Small intestine (tissue), 7 donors: ENCODE measurements around the gene CDK7. TPM values are rescaled to one million over a fixed set of nuclear protein-coding genes. Genes with fewer than 3 reads are reported as not detected.
"Not testable (repeated sequence)": the region's sequence is repeated elsewhere in the genome, so short reads cannot be mapped to it uniquely, and the experiment has no call there.

Experiments
- DNase-seq, 2 donors: peaks; one replicate each; pipeline versions ENCODE4 v3.0.0 to v3.0.0-alpha.2; 2013
- FAIRE-seq: peaks from 2 replicates; lab custom pipeline; 2012; peaks lifted over from hg19 to GRCh38; lab: Jason Lieb, UNC
- H3K27ac ChIP-seq, 3 donors: one replicate each; pipeline ENCODE4 v1.5.1; 2013; ENCODE audit warnings: low read length in 2 of 3, mild to moderate bottlenecking in 2 of 3, control low read depth in 1 of 3, inconsistent platforms in 1 of 3, low read depth in 1 of 3, moderate library complexity in 1 of 3
- H3K27me3 ChIP-seq, 3 donors: one replicate each; pipeline ENCODE4 v1.6.1; 2013; ENCODE audit warnings: low read length in 3 of 3, inconsistent platforms in 1 of 3; ENCODE audit not compliant: control insufficient read depth in 3 of 3, insufficient read depth in 3 of 3
- H3K36me3 ChIP-seq, 3 donors: one replicate each; pipeline ENCODE4 v1.6.1; 2013; ENCODE audit warnings: low read length in 3 of 3, inconsistent platforms in 1 of 3, low read depth in 1 of 3, mild to moderate bottlenecking in 1 of 3, moderate library complexity in 1 of 3; ENCODE audit not compliant: control insufficient read depth in 3 of 3, insufficient read depth in 2 of 3
- H3K4me1 ChIP-seq, 3 donors: one replicate each; pipeline ENCODE4 v1.6.1; 2013; ENCODE audit warnings: low read length in 2 of 3, inconsistent platforms in 1 of 3, low read depth in 1 of 3, mild to moderate bottlenecking in 1 of 3, moderate library complexity in 1 of 3; ENCODE audit not compliant: control insufficient read depth in 3 of 3, insufficient read depth in 2 of 3
- H3K4me3 ChIP-seq, 3 donors: one replicate each; pipeline ENCODE4 v1.5.1; 2013; ENCODE audit warnings: low read length in 3 of 3, control low read depth in 1 of 3, inconsistent platforms in 1 of 3, low read depth in 1 of 3, mild to moderate bottlenecking in 1 of 3, moderate library complexity in 1 of 3
- H3K9me3 ChIP-seq, 2 donors: one replicate each; pipeline ENCODE4 v1.6.1; 2013; ENCODE audit warnings: low read depth in 1 of 2, low read length in 1 of 2; ENCODE audit not compliant: control insufficient read depth in 2 of 2, insufficient read depth in 1 of 2
- WGBS, 3 donors: extraction: QIAGEN DNeasy Blood & Tissue Kit; methylation state at CpG; one replicate each; pipeline ENCODE4 v1.1.7; 2013; 5-methylcytosine and 5-hydroxymethylcytosine counted together
- polyA plus RNA-seq, 4 donors: library from polyadenylated mRNA; stranded (reverse) in 3 of 4; unstranded in 1 of 4; fragments of 200-250 nt in 3 of 4; fragments of 120-200 nt in 1 of 4; gene quantifications; one replicate each; pipeline versions ENCODE4 v1.2.1 to v1.2.3, GENCODE V29; 2013
- donor health status: healthy with polysubstance abuse.
- donor health status: control.
- donor health status: control.
- donor health status: Bipolar disorder and iron deficiency.
- donor health status: healthy.

The CDK7 gene
- polyA plus RNA-seq, 4 donors = 19.7 to 38.8 (median 22.1) TPM

GRCh38 chr5:69224520-69224919, 10.2 kb upstream of the CDK7 start:
- no peak for FAIRE-seq

GRCh38 chr5:69225860-69226259, 8.8 kb upstream of the CDK7 start:
- peaks cover 0 to 27% (median 7%) of the 10 kb centered on the region in 3 donors for H3K36me3 ChIP-seq
- H3K9me3 ChIP-seq = no peaks in the 10 kb centered on the region
- H3K27me3 ChIP-seq = no peaks in the 10 kb centered on the region
- DNase-seq (peak; percentile 30 to 71), FAIRE-seq (no peak)
- H3K4me1 ChIP-seq = peaks cover 0 to 10% (median 0%) of the 10 kb centered on the region in 3 donors
- H3K4me3 ChIP-seq = no peak overlapping the region
- peak overlapping the region in 1 of 3 donors; percentile 53 for H3K27ac ChIP-seq
- WGBS, 3 donors = 53 to 79% (median 64%) methylated on average over 4 of the region's 4 CpGs

More at GRCh38 chr5:69224520-69224919, 10.2 kb upstream of the CDK7 start:
- peaks cover 0 to 26% (median 5%) of the 10 kb centered on the region in 3 donors for H3K36me3 ChIP-seq
- H3K27me3 ChIP-seq = no peaks in the 10 kb centered on the region
- no peak overlapping the region for H3K4me3 ChIP-seq
- H3K9me3 ChIP-seq = peaks cover 0 to 3% of the 10 kb centered on the region in 2 donors
- H3K27ac ChIP-seq = no peak overlapping the region
- no peak for DNase-seq
- H3K4me1 ChIP-seq = peaks cover 0 to 10% (median 0%) of the 10 kb centered on the region in 3 donors
- WGBS, 3 donors = 94 to 97% (median 96%) methylated on average over 8 of the region's 8 CpGs

- WGBS, 3 donors = 65 to 79% (median 66%) methylated on average over 2 of the region's 2 CpGs
- peaks cover 0 to 19% (median 7%) of the 10 kb centered on the region in 3 donors for H3K36me3 ChIP-seq
- peaks cover 0 to 9% (median 0%) of the 10 kb centered on the region in 3 donors for H3K4me1 ChIP-seq
- FAIRE-seq (no peak), DNase-seq (no peak)
- H3K27me3 ChIP-seq = no peaks in the 10 kb centered on the region
- no peak overlapping the region for H3K27ac ChIP-seq
- no peaks in the 10 kb centered on the region for H3K9me3 ChIP-seq
- H3K4me3 ChIP-seq = no peak overlapping the region
Measured at GRCh38 chr5:69230181-69230580, 4.5 kb upstream of the CDK7 start.

GRCh38 chr5:69231281-69231680, 3.4 kb upstream of the CDK7 start:
- WGBS, 3 donors = 95 to 96% (median 95%) methylated on average over 6 of the region's 6 CpGs
- Histone ChIP-seq H3K27ac (no peak overlapping the region), H3K36me3 (peaks cover 0 to 16% (median 7%) of the 10 kb centered on the region in 3 donors), H3K4me1 (peaks cover 0 to 6% (median 5%) of the 10 kb centered on the region in 3 donors), H3K9me3 (no peaks in the 10 kb centered on the region), H3K27me3 (no peaks in the 10 kb centered on the region), H3K4me3 (no peak overlapping the region)
- DNase-seq (no peak), FAIRE-seq (no peak)

- FAIRE-seq (no peak), DNase-seq (no peak)
- Histone ChIP-seq H3K27ac (no peak overlapping the region), H3K36me3 (peaks cover 0 to 13% (median 7%) of the 10 kb centered on the region in 3 donors), H3K4me1 (peaks cover 0 to 6% (median 5%) of the 10 kb centered on the region in 3 donors), H3K9me3 (no peaks in the 10 kb centered on the region), H3K27me3 (no peaks in the 10 kb centered on the region), H3K4me3 (no peak overlapping the region)
- WGBS, 3 donors = 87 to 93% (median 90%) methylated on average over 2 of the region's 2 CpGs
Measured at GRCh38 chr5:69231851-69232250, 2.8 kb upstream of the CDK7 start.

- not testable (repeated sequence) for H3K4me1 ChIP-seq, H3K36me3 ChIP-seq, H3K4me3 ChIP-seq, H3K9me3 ChIP-seq, H3K27me3 ChIP-seq, DNase-seq, H3K27ac ChIP-seq, FAIRE-seq
- 92 to 93% (median 93%) methylated on average over 9 of the region's 9 CpGs for WGBS, 3 donors
Measured at GRCh38 chr5:69236733-69237132, 2.0 kb downstream of the CDK7 start.

- H3K27ac ChIP-seq = no peak overlapping the region
- DNase-seq (no peak), FAIRE-seq (no peak)
- peaks cover 2 to 6% (median 5%) of the 10 kb centered on the region in 3 donors for H3K4me1 ChIP-seq
- WGBS, 3 donors = 78 to 84% (median 80%) methylated on average over 3 of the region's 3 CpGs
- H3K27me3 ChIP-seq = no peaks in the 10 kb centered on the region
- H3K9me3 ChIP-seq = no peaks in the 10 kb centered on the region
- peaks cover 0 to 8% (median 2%) of the 10 kb centered on the region in 3 donors for H3K36me3 ChIP-seq
- no peak overlapping the region for H3K4me3 ChIP-seq
Measured at GRCh38 chr5:69237877-69238276, 3.2 kb downstream of the CDK7 start.

- DNase-seq (no peak), FAIRE-seq (no peak)
- H3K4me1 ChIP-seq = peaks cover 2 to 5% (median 4%) of the 10 kb centered on the region in 3 donors
- H3K27me3 ChIP-seq = no peaks in the 10 kb centered on the region
- peaks cover 0 to 8% (median 2%) of the 10 kb centered on the region in 3 donors for H3K36me3 ChIP-seq
- H3K27ac ChIP-seq = no peak overlapping the region
- H3K9me3 ChIP-seq = no peaks in the 10 kb centered on the region
- H3K4me3 ChIP-seq = no peak overlapping the region
- WGBS, 3 donors = 82 to 87% (median 86%) methylated on average over 6 of the region's 6 CpGs
Measured at GRCh38 chr5:69238760-69239251, 4.1 kb downstream of the CDK7 start.
